NCI-H1092 treated with DMSO at 0.1 percent for 48 hours (cell line): Measurements from ENCODE around the gene HNRNPA1L2.
"Not testable (repeated sequence)": the region's sequence is repeated elsewhere in the genome, so short reads cannot be mapped to it uniquely, and the experiment has no call there.

ENCODE experiments used
- DNase-seq: peaks from one replicate; lab custom pipeline; 2025; lab: John Stamatoyannopoulos, UW

The HNRNPA1L2 gene

DNA sequence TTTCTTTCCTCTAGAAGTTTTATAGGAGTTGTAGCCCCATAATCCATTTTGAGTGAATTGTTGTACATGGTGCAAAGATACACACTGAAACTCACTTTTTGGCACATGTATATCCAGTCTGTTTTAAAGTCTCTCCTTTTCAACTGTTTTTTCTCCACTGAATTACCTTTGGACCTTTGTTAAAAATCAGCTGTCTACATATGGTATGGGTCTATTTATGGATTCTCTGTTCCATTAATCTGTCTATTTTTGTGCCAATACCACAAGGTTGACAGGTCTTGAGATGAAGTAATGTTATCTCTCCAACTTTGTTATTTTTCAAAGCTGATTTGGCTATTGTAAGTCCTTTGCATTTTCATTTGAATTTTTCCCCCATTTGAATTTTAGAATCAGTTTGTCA, 4.7 kb downstream of the HNRNPA1L2 start:
- DNase-seq: no peak

DNA sequence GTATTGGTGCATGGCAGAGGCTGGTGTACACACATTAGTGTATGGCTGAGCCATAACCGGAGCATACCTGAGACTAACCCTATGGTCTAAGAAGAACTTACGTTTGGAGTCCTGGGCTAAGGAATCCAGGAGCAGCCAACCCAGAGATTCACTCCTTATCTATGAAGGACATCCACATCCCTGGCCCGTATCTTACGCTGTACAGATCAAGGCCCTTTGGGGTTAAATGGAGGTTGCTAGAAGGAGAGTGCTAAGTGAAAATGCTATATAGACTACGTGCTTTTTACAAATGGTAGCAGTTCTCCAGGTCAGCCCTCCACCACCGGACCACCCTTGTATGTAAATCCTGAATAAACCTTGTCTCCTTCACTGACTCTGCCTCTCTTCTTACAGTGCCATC, 8.5 kb downstream of the HNRNPA1L2 start:
- no peak for DNase-seq

- no peak for DNase-seq
These were observed 9.6 kb downstream of the HNRNPA1L2 start for GRCh38 chr13:52651897-52652195.

GRCh38 chr13:52652196-52652979, 10.2 kb downstream of the HNRNPA1L2 start, which contains the start of gene SUGT1:
SUGT1 (plus strand) TSS chr13:52652836; CDS start chr13:52652921, 85 bp downstream.
- peak; percentile 97 for DNase-seq

GRCh38 chr13:52652980-52653303, 10.7 kb downstream of the HNRNPA1L2 start:
- no peak for DNase-seq

GRCh38 chr13:52659340-52659739, 17.1 kb downstream of the HNRNPA1L2 start:
- no peak for DNase-seq

- no peak for DNase-seq
These were observed 22.0 kb downstream of the HNRNPA1L2 start for GRCh38 chr13:52664272-52664671.

DNA sequence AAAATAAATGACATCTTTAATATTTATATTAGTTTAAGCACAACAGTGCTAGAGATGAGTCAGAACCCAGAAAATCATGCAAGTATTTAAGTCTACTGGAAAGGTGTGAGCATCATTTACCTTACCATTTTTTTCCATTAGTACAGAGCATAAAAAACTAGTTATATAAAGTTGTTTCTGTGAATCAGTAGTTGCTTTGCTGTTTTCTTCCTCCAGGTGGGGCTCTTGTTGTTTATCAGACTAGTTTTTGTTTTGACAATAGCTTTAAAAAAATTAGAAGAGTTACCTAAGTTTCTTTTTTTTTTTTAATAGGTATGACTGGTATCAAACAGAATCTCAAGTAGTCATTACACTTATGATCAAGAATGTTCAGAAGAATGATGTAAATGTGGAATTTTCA, 23.1 kb downstream of the HNRNPA1L2 start:
- no peak for DNase-seq

DNA sequence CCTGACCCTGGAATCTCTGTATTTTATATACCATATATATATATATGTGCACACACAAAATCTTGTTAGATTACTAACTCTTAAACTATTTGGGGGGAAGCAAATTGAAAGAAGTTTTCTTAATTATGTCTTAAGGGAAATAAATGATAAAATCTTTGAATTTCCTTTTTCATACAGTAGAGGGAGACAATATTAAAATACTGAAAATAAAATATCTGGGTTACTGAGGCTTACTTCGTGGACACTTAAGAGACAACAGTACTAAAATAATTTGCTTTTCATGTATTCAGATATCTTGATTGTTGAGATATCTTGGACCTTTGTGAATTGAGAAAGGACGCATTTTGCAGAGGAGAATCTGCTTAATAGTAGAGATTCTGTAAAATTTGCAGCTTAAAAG, 27.4 kb downstream of the HNRNPA1L2 start:
- DNase-seq: no peak

DNA sequence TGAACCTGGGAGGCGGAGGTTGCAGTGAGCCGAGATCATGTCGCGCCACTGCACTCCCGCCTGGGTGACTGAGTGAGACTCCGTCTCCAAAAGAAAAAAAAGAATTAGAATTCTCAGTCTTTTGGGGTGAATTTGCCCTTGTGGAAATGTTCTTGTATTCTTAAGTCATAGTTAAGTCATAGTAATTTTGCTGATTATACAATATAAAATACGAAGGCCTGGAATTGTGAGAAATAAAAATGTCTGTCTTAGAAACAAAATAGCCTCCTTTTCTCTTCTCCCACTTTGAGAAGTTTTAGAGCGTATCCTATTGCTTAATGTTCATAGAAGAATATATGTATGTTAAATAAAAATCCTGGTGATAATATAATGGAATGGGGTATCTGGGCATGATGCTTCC, 28.5 kb downstream of the HNRNPA1L2 start:
- DNase-seq: no peak

DNA sequence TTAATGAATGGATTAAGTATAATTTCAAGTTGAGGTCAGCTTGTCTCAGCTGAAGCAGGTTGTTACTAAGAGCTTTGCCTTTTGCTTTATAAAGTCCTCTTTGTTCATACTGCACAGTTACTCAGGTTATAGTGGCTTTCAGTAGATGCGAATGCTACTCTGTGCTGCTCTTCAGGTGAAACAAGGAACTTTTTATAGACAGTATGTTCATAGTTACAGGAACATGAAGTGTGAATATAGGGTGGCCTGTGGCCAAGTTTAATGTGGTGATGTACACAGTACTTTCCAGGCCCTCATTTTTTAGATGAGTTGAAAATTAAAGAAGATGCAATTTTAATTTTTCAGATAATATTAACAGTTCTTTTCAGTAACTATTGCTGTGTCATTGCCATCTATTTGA, 31.2 kb downstream of the HNRNPA1L2 start:
- DNase-seq: no peak

GRCh38 chr13:52677823-52678222, 35.6 kb downstream of the HNRNPA1L2 start:
- DNase-seq: no peak

GRCh38 chr13:52685806-52686205, 43.6 kb downstream of the HNRNPA1L2 start:
- not testable (repeated sequence) for DNase-seq

- no peak for DNase-seq
These were observed 44.1 kb downstream of the HNRNPA1L2 start for GRCh38 chr13:52686376-52686775.
